ENCODE data around the gene NOC4L. TPM values are rescaled to one million over a fixed set of nuclear protein-coding genes. Genes with fewer than 3 reads are reported as not detected.

The NOC4L gene
- total RNA-seq, 1 donor from 2014 or later, result 17.8 TPM

GRCh38 chr12:132144810-132145168 is 532 bp downstream of the NOC4L start:
- H3K27me3 Mint-ChIP-seq (ENCODE audit: unreplicated experiment), result peaks cover 22% of the 10 kb centered on the region
- peaks cover 13% of the 10 kb centered on the region for H3K9me3 Mint-ChIP-seq (ENCODE audit: unreplicated experiment)
- DNase-seq, result no peak
- no peaks in the 10 kb centered on the region for H3K36me3 Mint-ChIP-seq (ENCODE audit: unreplicated experiment)
- H3K4me1 Mint-ChIP-seq (ENCODE audit: low read depth, unreplicated experiment), result peaks cover 5% of the 10 kb centered on the region
- H3K4me3 Mint-ChIP-seq (ENCODE audit: unreplicated experiment), result peak overlapping the region; percentile 89
- TF ChIP-seq CTCF (IDR thresholded peaks at IDR 0.05; ENCODE audit: partially characterized antibody, unreplicated experiment), result no peak
- peak overlapping the region; percentile 73 for H3K27ac Mint-ChIP-seq (ENCODE audit: unreplicated experiment)

GRCh38 chr12:132145334-132145733 is 1.1 kb downstream of the NOC4L start:
- Mint-ChIP-seq H3K27me3 (ENCODE audit: unreplicated experiment) (peaks cover 22% of the 10 kb centered on the region), H3K4me1 (ENCODE audit: low read depth, unreplicated experiment) (peaks cover 5% of the 10 kb centered on the region), H3K27ac (ENCODE audit: unreplicated experiment) (peak overlapping the region; percentile 28), H3K36me3 (ENCODE audit: unreplicated experiment) (no peaks in the 10 kb centered on the region), H3K9me3 (ENCODE audit: unreplicated experiment) (peaks cover 12% of the 10 kb centered on the region), H3K4me3 (ENCODE audit: unreplicated experiment) (peak overlapping the region; percentile 89)
- TF ChIP-seq CTCF (IDR thresholded peaks at IDR 0.05; ENCODE audit: partially characterized antibody, unreplicated experiment), result no peak
- no peak for DNase-seq

GRCh38 chr12:132146098-132146497 is 1.8 kb downstream of the NOC4L start:
- H3K4me1 Mint-ChIP-seq (ENCODE audit: low read depth, unreplicated experiment), result peaks cover 5% of the 10 kb centered on the region
- H3K4me3 Mint-ChIP-seq (ENCODE audit: unreplicated experiment), result peak overlapping the region; percentile 70
- no peaks in the 10 kb centered on the region for H3K36me3 Mint-ChIP-seq (ENCODE audit: unreplicated experiment)
- H3K27me3 Mint-ChIP-seq (ENCODE audit: unreplicated experiment), result peaks cover 22% of the 10 kb centered on the region
- DNase-seq, result no peak
- peak overlapping the region; percentile 56 for H3K27ac Mint-ChIP-seq (ENCODE audit: unreplicated experiment)
- H3K9me3 Mint-ChIP-seq (ENCODE audit: unreplicated experiment), result peaks cover 12% of the 10 kb centered on the region
- no peak for TF ChIP-seq CTCF (IDR thresholded peaks at IDR 0.05; ENCODE audit: partially characterized antibody, unreplicated experiment)

- Mint-ChIP-seq H3K9me3 (ENCODE audit: unreplicated experiment) (peaks cover 12% of the 10 kb centered on the region), H3K27ac (ENCODE audit: unreplicated experiment) (no peak overlapping the region), H3K36me3 (ENCODE audit: unreplicated experiment) (no peaks in the 10 kb centered on the region), H3K27me3 (ENCODE audit: unreplicated experiment) (peaks cover 22% of the 10 kb centered on the region), H3K4me3 (ENCODE audit: unreplicated experiment) (no peak overlapping the region), H3K4me1 (ENCODE audit: low read depth, unreplicated experiment) (peaks cover 5% of the 10 kb centered on the region)
- no peak for TF ChIP-seq CTCF (IDR thresholded peaks at IDR 0.05; ENCODE audit: partially characterized antibody, unreplicated experiment)
- DNase-seq, result no peak
Observed at GRCh38 chr12:132146772-132147422, 2.6 kb downstream of the NOC4L start.

GRCh38 chr12:132147423-132148367 is 3.4 kb downstream of the NOC4L start:
- H3K27ac Mint-ChIP-seq (ENCODE audit: unreplicated experiment), result no peak overlapping the region
- H3K4me1 Mint-ChIP-seq (ENCODE audit: low read depth, unreplicated experiment), result peaks cover 5% of the 10 kb centered on the region
- no peak for TF ChIP-seq CTCF (IDR thresholded peaks at IDR 0.05; ENCODE audit: partially characterized antibody, unreplicated experiment)

More at GRCh38 chr12:132147423-132148367, 3.4 kb downstream of the NOC4L start:
- Mint-ChIP-seq H3K4me3 (ENCODE audit: unreplicated experiment) (no peak overlapping the region), H3K9me3 (ENCODE audit: unreplicated experiment) (peaks cover 12% of the 10 kb centered on the region), H3K36me3 (ENCODE audit: unreplicated experiment) (no peaks in the 10 kb centered on the region), H3K27me3 (ENCODE audit: unreplicated experiment) (peaks cover 20% of the 10 kb centered on the region)
- no peak for DNase-seq
